ENCODE data around the gene REM1.

REM1 gene

DNA sequence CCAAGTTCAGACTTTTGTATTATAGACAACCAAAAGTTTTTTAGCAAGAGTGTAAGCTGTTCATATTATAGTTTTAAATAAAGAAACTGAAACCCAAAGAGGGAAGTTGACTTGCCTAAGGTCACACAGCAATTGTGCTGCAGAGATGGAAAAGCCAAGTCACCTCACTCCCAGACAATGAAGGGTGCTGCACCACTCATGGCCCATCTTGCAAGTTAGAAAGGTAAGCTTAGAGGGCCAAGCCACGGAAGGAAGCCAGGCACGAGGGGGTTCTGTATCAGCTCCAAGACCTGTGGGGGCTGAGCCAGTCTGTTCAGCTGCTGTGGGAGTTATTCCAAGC is 1.0 kb upstream of the REM1 start:
- no peak overlapping the region for H3K4me3 ChIP-seq (ENCODE audit: control insufficient read depth, low read depth, low read length)
- TF ChIP-seq, protein P1, sequence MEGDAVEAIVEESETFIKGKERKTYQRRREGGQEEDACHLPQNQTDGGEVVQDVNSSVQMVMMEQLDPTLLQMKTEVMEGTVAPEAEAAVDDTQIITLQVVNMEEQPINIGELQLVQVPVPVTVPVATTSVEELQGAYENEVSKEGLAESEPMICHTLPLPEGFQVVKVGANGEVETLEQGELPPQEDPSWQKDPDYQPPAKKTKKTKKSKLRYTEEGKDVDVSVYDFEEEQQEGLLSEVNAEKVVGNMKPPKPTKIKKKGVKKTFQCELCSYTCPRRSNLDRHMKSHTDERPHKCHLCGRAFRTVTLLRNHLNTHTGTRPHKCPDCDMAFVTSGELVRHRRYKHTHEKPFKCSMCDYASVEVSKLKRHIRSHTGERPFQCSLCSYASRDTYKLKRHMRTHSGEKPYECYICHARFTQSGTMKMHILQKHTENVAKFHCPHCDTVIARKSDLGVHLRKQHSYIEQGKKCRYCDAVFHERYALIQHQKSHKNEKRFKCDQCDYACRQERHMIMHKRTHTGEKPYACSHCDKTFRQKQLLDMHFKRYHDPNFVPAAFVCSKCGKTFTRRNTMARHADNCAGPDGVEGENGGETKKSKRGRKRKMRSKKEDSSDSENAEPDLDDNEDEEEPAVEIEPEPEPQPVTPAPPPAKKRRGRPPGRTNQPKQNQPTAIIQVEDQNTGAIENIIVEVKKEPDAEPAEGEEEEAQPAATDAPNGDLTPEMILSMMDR (conservative IDR thresholded peaks at IDR 0.05; ENCODE audit: control insufficient read depth, insufficient read depth, low read depth, low read length): no peak
- no peak for DNase-seq (ENCODE audit: low read depth)

DNA sequence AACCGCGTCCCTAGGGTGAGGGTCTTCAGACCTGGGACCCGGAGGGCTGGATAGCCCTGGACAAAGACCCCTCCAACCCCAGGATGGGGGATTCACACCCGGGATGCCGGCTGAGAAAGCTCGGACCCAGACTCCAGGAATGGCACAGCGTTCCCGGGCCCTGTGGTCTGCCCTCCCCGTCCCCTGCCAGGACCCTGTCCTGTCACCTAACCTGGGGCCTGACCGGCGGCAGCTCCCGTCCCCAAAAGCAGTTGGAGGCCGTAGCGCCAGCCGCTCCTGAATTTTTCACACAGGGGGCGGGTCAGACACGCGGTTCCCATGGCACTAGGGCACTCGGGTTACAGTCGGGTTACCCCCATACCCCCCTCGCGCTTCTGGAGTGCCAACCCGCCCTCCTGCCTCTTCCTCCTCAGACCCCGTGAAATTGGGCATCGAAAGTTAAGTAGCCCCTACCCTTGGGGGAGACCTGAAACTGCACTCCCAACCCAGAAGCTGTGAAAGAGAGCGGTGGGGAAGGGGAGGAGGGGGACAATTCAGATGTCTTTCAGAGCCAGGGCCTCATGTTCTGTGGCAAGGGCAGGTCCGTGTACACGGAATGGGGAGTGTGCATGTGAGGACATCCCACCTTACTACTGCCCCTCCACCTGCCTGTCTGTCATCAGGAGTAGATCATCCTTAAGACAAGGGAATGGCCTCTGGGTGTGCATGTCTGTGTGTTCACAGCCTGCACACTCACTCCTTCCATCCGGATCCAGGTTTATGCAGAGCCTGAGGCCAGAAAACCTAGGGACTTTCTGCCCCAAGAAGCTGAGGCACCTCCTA is 595 bp downstream of the REM1 start:
- TF ChIP-seq, protein P1 (conservative IDR thresholded peaks at IDR 0.05; ENCODE audit: control insufficient read depth, insufficient read depth, low read depth, low read length): no peak
- DNase-seq (ENCODE audit: low read depth): no peak
- peak overlapping the region; percentile 12 for H3K4me3 ChIP-seq (ENCODE audit: control insufficient read depth, low read depth, low read length)

- TF ChIP-seq, protein P1 (conservative IDR thresholded peaks at IDR 0.05; ENCODE audit: control insufficient read depth, insufficient read depth, low read depth, low read length): no peak
- no peak overlapping the region for H3K4me3 ChIP-seq (ENCODE audit: control insufficient read depth, low read depth, low read length)
These were observed 1.2 kb downstream of the REM1 start for GRCh38 chr20:31476294-31476585.

DNA sequence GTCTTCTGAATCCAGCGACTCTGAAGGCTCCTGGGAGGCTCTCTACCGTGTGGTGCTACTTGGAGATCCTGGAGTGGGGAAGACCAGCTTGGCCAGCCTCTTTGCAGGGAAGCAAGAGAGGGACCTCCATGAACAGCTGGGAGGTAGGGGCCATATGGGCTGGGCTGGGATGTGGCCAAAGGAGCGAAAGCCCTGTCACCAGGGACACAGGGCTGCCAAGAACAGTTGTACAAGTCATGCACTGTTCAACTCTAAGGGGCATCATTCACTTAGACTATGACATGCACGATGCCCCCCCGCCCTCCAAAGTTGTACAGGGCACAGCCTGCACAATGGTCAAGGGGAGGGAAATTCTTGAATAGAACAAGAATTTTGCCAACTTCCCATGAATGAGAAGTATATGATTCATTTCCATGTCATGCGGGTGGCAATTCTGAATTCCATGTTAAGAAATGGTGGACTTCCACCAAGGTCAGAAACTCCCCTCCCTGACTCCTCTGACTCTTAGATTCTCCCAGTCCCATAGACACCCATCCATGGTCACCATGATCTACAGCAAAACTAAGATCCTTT is 1.6 kb downstream of the REM1 start:
- DNase-seq (ENCODE audit: low read depth): no peak
- TF ChIP-seq, protein P1 (conservative IDR thresholded peaks at IDR 0.05; ENCODE audit: control insufficient read depth, insufficient read depth, low read depth, low read length): no peak
- H3K4me3 ChIP-seq (ENCODE audit: control insufficient read depth, low read depth, low read length): no peak overlapping the region

More at GRCh38 chr20:31476294-31476585, 1.2 kb downstream of the REM1 start:
- no peak for DNase-seq (ENCODE audit: low read depth)

- no peak overlapping the region for H3K4me3 ChIP-seq (ENCODE audit: control insufficient read depth, low read depth, low read length)
- TF ChIP-seq, protein P1 (conservative IDR thresholded peaks at IDR 0.05; ENCODE audit: control insufficient read depth, insufficient read depth, low read depth, low read length): no peak
- DNase-seq (ENCODE audit: low read depth): no peak
These were observed 8.9 kb downstream of the REM1 start for GRCh38 chr20:31484001-31484400.

- TF ChIP-seq, protein P1 (conservative IDR thresholded peaks at IDR 0.05; ENCODE audit: control insufficient read depth, insufficient read depth, low read depth, low read length): no peak
- peak; percentile 33 for DNase-seq (ENCODE audit: low read depth)
- peak overlapping the region; percentile 12 for H3K4me3 ChIP-seq (ENCODE audit: control insufficient read depth, low read depth, low read length)
These were observed 10.6 kb downstream of the REM1 start for GRCh38 chr20:31485450-31486339.

Measured in fibroblast of mammary gland (primary cell).